OCI-LY1 (cell line): ENCODE results near the gene NINJ2.

Experiments used
- CTCF ChIP-seq: fragments of 200-600 bp; sonication (generic), shearing (Covaris generic); IDR thresholded peaks from 2 replicates; pipeline ENCODE4 v1.5.1; 2017; ENCODE audit warnings: mild to moderate bottlenecking, antibody characterized with exemption, low read length, moderate library complexity, mixed read lengths
- EZH2 ChIP-seq: fragments of 200-600 bp; sonication (generic), shearing (Covaris generic); IDR thresholded peaks from 2 replicates; pipeline ENCODE4 v1.8.0; 2017; ENCODE audit warnings: borderline replicate concordance, mixed run types, mild to moderate bottlenecking, antibody characterized with exemption, low read length, moderate library complexity, mixed read lengths

- TF ChIP-seq CTCF (no peak), EZH2 (no peak)
Observed at GRCh38 chr12:569091-569676, 94.1 kb downstream of the NINJ2 start.
